Neuron (in vitro differentiated cells): Measurements from ENCODE around the gene C6orf58.
"Not testable (repeated sequence)": the region's sequence is repeated elsewhere in the genome, so short reads cannot be mapped to it uniquely, and the experiment has no call there.

Experiments
- H2AFZ ChIP-seq: one replicate; pipeline ENCODE4 v1.6.1; 2013; ENCODE audit warnings: low read depth, mild to moderate bottlenecking, inconsistent platforms, low read length, moderate library complexity
- H3K27me3 ChIP-seq: one replicate; pipeline ENCODE4 v1.6.1; 2013; ENCODE audit warnings: low read length; ENCODE audit not compliant: insufficient read depth
- H3K36me3 ChIP-seq: one replicate; pipeline ENCODE4 v1.6.1; 2013; ENCODE audit warnings: low read length; ENCODE audit not compliant: insufficient read depth
- H3K4me1 ChIP-seq: one replicate; pipeline ENCODE4 v1.6.1; 2013; ENCODE audit warnings: low read length; ENCODE audit not compliant: insufficient read depth
- H3K4me3 ChIP-seq: 2 replicates; pipeline ENCODE4 v1.5.1; 2013; ENCODE audit warnings: mild to moderate bottlenecking, low read length, moderate library complexity
- H3K9me3 ChIP-seq: one replicate; pipeline ENCODE4 v1.6.1; 2013; ENCODE audit warnings: low read length

C6orf58 gene

DNA sequence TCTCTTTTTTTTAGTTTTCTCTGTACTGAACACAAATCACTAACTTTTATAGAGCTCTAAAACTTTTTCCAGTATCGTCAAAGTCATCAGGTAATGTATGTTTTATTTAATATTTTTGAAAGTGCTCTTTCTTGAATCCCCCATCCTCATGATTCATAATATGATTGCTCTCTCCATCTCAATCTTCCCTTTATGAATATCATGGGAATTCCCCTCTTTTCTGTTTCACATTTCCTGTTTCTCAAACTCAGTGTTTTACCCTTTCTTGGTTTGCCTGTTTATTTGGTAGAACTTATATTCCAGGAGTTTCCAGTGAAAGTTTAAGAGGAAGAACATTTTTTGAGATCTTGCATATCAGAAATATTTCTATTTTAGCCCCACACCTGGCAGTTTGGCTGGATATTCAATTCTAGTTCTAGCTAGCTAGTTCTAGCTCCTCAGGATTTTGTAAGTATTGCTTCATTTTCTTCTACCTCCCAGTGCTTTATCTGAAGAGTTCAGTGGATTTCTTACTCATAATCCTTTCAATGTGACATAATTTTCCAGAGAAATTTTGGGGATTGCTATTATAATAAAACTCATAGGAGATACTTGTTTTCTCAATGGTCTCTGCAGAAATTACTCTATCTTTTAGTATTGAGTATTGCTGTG, 6.1 kb upstream of the C6orf58 start:
- Histone ChIP-seq H3K4me3 (no peak overlapping the region), H2AFZ (no peak overlapping the region), H3K4me1 (no peaks in the 10 kb centered on the region), H3K27me3 (no peaks in the 10 kb centered on the region), H3K9me3 (no peaks in the 10 kb centered on the region), H3K36me3 (no peaks in the 10 kb centered on the region)

DNA sequence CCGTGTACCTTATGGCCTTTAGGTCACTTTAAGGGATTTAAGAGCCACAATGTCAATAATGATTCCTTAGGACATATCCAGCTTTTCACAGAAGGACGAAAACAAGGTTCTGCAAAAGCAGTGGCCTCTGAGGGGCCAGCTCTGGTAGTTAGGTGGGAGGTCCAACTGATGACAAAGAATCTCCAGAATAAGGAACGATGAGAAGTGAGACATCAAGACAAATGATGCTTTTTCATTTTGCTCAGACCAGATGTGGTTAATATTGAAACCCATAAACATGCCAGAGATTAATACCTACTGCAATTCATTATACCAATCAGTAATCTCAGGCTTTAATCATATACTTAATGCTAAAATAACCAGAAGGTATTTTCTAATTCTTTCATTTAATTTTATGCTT, 1.9 kb downstream of the C6orf58 start:
- Histone ChIP-seq H3K27me3 (no peaks in the 10 kb centered on the region), H3K9me3 (no peaks in the 10 kb centered on the region), H3K4me1 (no peaks in the 10 kb centered on the region), H3K36me3 (no peaks in the 10 kb centered on the region), H3K4me3 (no peak overlapping the region), H2AFZ (no peak overlapping the region)

DNA sequence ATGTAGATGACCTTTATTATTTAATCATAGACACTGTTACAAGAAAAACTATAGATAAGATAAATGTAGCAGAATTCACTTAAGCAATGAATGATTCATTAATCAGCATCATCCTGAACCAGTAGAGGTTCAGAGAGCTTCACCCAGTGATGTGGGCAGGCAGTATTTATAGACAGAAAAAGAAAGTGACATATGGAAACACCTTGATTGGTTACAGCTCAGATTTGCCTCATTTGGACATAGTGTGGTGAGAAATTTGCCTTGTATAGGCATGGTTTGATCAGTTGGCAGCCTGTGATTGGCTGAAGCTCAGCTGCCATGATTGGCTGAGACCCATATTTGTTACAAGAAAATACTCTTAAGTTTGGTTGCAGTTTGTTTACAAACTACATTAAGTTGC, 4.6 kb downstream of the C6orf58 start:
- H3K4me1 ChIP-seq: no peaks in the 10 kb centered on the region
- no peaks in the 10 kb centered on the region for H3K27me3 ChIP-seq
- H3K4me3 ChIP-seq: no peak overlapping the region
- no peak overlapping the region for H2AFZ ChIP-seq
- H3K36me3 ChIP-seq: no peaks in the 10 kb centered on the region
- H3K9me3 ChIP-seq: no peaks in the 10 kb centered on the region

DNA sequence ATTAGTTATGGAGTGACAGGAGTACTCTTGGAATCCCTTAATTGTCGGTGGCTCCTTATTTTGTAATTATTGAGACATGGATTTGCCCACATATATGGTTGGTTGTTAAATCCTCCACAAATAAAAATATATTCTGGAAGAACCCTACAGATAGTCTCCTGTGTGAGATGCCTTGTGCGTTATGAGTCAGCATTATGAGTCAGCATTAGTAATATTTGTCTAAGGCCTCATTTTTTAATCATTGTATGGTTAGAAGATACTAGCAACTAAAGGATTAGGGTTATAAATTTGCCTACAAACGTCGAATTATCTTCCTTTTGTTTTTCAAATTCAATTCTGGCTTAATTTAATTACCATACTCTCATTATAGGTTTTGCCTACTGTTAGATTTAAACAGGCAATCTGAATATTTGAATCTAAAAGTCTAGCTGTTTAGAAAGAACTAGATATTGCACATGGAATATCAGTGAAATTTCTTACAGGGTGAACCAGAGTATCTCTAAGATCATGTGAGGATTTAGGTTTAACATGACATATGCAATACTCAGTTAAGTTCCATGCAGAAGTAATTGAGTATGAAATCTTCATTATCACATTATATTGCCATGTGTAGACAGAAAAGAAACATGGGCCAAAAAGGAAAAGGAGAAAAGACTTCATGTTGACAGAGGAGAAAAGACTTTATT, 5.9 kb downstream of the C6orf58 start:
- Histone ChIP-seq H2AFZ (no peak overlapping the region), H3K27me3 (no peaks in the 10 kb centered on the region), H3K4me1 (no peaks in the 10 kb centered on the region), H3K4me3 (no peak overlapping the region), H3K36me3 (no peaks in the 10 kb centered on the region), H3K9me3 (no peaks in the 10 kb centered on the region)

DNA sequence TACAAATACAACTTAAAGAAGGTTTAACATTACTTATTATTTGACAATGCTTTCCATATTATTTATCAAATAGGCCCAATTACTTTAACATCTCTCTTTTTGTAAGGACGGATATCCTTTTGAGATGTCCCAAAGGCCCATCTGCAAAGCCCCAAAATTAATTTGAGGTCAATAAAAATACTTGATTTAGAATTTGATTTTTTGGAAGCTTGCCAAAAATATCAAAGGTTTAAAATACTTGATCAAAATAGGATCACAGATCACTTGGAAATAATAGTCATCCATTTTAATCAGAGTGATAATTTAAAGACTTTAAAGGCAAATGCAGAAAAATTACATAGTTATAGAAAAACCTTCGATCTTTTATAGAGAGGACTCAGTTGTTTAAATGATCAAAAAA, 8.1 kb downstream of the C6orf58 start:
- H3K36me3 ChIP-seq: no peaks in the 10 kb centered on the region
- H3K4me3 ChIP-seq: no peak overlapping the region
- no peak overlapping the region for H2AFZ ChIP-seq
- H3K27me3 ChIP-seq: no peaks in the 10 kb centered on the region
- no peaks in the 10 kb centered on the region for H3K9me3 ChIP-seq
- no peaks in the 10 kb centered on the region for H3K4me1 ChIP-seq

DNA sequence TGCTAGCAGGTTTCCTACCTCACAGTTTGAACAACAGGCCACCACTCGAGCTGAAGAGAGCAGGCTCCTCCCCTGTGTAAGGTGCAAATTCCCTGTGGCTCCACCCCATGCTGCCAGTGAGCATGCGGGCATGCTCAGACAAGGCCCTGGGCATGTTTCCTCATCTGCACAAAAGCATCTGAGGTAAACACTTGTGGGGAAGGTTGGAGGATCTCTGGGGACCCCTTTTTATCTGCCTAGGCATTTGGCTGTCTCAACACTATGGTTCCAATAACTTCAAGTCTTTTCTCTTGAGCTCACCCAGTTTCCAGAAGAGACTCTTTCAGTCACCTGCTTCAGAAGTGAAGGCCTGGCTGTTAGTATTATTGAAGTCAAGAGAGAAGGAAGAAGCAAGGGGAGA, 9.4 kb downstream of the C6orf58 start:
- Histone ChIP-seq H3K36me3 (no peaks in the 10 kb centered on the region), H2AFZ (no peak overlapping the region), H3K4me1 (no peaks in the 10 kb centered on the region), H3K9me3 (no peaks in the 10 kb centered on the region), H3K27me3 (no peaks in the 10 kb centered on the region), H3K4me3 (no peak overlapping the region)

DNA sequence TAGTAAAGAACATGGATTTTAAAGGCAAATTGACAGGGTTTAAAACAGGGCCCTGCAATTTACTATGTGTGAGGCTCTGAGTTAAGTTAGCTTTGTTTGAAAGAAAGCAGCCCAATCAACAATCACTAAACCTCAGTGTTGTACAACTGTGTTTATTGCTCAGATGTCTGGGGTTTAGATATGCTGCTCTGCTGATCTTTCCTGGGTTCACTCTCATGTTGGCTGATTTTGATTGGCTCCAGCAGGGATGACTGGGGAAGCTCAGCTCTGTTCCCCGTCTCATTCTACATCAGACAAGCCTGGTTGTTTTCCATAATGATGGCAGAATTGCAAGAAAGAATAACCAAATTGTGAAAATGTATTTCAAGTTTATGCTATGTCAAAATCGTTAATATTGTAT, 10.9 kb downstream of the C6orf58 start:
- no peaks in the 10 kb centered on the region for H3K36me3 ChIP-seq
- H3K4me3 ChIP-seq: no peak overlapping the region
- H3K27me3 ChIP-seq: no peaks in the 10 kb centered on the region
- H3K4me1 ChIP-seq: no peaks in the 10 kb centered on the region
- H2AFZ ChIP-seq: no peak overlapping the region
- H3K9me3 ChIP-seq: no peaks in the 10 kb centered on the region

DNA sequence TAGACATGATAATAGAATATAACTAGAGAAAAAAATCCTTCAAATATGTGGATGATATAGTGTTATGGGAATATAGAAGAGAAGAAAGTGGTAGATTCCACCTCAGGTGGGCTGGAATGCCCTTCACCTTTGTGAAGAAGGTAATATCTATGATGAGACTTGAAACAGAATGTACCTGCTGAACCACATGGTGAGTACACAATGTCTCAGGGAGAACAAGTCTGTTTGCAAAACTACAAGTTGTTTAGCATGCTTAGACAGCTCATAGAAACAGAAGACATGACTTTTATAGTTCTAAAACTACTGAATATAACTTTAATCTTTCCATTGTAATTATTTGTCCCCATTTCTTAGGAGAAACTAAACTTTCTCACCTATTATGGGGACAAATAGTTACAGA, 12.2 kb downstream of the C6orf58 start:
- H2AFZ ChIP-seq: no peak overlapping the region
- H3K36me3 ChIP-seq: no peaks in the 10 kb centered on the region
- no peak overlapping the region for H3K4me3 ChIP-seq
- no peaks in the 10 kb centered on the region for H3K9me3 ChIP-seq
- H3K4me1 ChIP-seq: no peaks in the 10 kb centered on the region
- H3K27me3 ChIP-seq: no peaks in the 10 kb centered on the region

DNA sequence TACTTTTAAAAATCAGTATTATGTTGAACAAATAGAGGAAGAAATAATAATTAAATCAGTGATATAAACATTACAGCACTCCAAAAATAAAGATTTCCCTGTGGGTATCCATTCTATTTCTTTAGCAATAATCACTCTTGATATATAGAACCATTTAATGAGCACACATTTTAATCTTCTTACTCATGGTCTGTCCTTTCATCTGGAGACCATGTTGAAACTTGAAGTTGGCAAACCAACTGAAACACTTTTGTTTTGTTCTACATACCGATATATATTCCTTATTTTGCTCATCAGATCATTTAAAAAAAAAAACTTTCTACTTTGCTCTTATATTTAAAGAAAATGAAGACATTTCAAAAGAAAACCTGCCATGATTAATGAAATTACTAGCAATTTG, 13.4 kb downstream of the C6orf58 start:
- Histone ChIP-seq H2AFZ (no peak overlapping the region), H3K4me1 (no peaks in the 10 kb centered on the region), H3K36me3 (no peaks in the 10 kb centered on the region), H3K27me3 (no peaks in the 10 kb centered on the region), H3K4me3 (no peak overlapping the region), H3K9me3 (no peaks in the 10 kb centered on the region)

DNA sequence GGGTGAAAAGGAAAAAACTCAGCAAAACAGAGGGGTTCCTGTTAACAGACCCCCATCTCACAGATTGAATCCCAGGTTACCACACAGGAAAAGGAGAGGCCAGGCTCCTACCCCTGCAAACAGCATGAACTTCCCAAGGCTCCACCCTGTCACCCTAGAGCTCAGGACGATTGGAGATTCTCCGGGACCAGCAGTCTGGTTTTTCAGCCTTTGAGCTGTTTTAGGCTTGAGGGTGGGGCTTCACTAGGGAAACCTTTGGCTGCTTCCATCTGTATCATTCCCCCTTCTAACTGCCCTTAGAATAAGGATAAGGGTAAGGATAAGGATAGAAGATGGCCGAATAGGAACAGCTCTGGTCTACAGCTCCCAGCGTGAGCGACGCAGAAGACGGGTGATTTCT, 16.0 kb downstream of the C6orf58 start:
- no peaks in the 10 kb centered on the region for H3K9me3 ChIP-seq
- no peaks in the 10 kb centered on the region for H3K27me3 ChIP-seq
- no peaks in the 10 kb centered on the region for H3K36me3 ChIP-seq
- no peaks in the 10 kb centered on the region for H3K4me1 ChIP-seq
- no peak overlapping the region for H2AFZ ChIP-seq
- no peak overlapping the region for H3K4me3 ChIP-seq

DNA sequence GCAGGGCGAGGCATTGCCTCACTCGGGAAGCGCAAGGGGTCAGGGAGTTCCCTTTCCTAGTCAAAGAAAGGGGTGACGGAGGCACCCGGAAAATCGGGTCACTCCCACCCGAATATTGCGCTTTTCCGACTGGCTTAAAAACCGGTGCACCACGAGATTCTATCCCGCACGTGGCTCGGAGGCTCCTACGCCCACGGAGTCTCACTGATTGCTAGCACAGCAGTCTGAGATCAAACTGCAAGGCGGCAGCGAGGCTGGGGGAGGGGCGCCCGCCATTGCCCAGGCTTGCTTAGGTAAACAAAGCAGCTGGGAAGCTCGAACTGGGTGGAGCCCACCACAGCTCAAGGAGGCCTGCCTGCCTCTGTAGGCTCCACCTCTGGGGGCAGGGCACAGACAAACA, 16.5 kb downstream of the C6orf58 start:
- H3K4me1 ChIP-seq, H3K27me3 ChIP-seq, H3K4me3 ChIP-seq, H3K9me3 ChIP-seq, H2AFZ ChIP-seq, H3K36me3 ChIP-seq: not testable (repeated sequence)

DNA sequence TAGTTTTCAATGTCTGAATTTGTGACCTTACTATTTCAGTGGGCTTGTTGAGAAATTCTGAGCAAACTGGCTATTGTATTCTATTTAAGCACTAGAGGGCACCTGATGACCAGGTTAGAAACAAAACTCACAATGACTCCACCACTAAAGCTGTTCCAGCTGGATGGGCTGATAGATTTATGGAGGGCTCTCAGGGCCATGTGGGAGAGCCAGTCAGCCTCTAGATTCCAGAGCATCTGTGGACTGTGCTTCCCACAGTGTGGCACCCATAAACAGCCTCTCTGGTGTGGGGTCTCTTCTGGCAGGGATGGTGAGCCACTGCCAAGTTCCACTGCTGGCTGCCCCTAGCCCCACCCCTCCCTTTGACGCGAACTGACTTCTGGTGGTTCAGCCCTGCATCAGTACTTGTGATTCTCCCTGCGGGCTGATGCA, 29.2 kb downstream of the C6orf58 start:
- no peaks in the 10 kb centered on the region for H3K4me1 ChIP-seq
- H3K36me3 ChIP-seq: no peaks in the 10 kb centered on the region
- no peaks in the 10 kb centered on the region for H3K9me3 ChIP-seq

DNA sequence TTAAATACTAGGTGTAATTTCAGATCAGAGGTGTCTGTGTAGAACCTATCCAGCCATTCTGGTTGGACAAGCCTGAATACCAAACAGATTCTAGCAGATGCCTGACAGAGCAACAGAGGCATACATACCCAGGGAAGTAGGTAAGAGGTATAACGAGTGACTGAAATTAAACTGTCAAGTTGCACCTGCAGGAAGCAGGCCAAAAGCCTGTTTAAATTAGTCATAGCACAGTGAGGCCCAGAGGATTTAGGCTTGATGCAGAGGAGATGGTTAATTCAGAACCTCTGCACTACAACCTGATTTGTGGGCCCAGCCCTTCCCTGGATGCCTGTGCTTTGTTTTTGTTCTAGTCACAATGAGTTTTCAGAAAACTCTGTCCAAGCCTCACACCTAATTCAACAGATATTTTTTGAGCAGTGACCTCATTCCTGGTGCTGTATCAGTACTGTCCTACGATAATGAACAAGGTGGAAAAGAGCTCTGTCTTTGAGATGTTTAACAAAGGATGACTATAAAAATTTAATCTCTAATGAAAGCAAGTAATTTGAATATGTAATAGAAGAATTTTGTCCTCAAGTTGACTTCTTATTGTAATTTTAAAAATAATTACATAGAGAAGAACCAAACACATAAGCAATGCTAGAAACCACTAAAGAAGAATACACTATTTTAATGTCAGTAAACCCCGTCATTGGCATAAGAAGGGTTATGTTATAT, 31.7 kb downstream of the C6orf58 start:
- Histone ChIP-seq H3K36me3 (no peaks in the 10 kb centered on the region), H2AFZ (no peak overlapping the region), H3K27me3 (no peaks in the 10 kb centered on the region), H3K4me3 (no peak overlapping the region), H3K4me1 (no peaks in the 10 kb centered on the region), H3K9me3 (no peaks in the 10 kb centered on the region)

More for the DNA sequence above, 29.2 kb downstream of the C6orf58 start:
- H3K27me3 ChIP-seq: no peaks in the 10 kb centered on the region
- H2AFZ ChIP-seq: no peak overlapping the region
- H3K4me3 ChIP-seq: no peak overlapping the region
